RPMI8226 (cell line): ENCODE data around the gene FAAP20.

ENCODE experiments used
- DNase-seq: peaks from one replicate; pipeline ENCODE4 v3.0.0-alpha.2; 2015

Gene FAAP20

DNA sequence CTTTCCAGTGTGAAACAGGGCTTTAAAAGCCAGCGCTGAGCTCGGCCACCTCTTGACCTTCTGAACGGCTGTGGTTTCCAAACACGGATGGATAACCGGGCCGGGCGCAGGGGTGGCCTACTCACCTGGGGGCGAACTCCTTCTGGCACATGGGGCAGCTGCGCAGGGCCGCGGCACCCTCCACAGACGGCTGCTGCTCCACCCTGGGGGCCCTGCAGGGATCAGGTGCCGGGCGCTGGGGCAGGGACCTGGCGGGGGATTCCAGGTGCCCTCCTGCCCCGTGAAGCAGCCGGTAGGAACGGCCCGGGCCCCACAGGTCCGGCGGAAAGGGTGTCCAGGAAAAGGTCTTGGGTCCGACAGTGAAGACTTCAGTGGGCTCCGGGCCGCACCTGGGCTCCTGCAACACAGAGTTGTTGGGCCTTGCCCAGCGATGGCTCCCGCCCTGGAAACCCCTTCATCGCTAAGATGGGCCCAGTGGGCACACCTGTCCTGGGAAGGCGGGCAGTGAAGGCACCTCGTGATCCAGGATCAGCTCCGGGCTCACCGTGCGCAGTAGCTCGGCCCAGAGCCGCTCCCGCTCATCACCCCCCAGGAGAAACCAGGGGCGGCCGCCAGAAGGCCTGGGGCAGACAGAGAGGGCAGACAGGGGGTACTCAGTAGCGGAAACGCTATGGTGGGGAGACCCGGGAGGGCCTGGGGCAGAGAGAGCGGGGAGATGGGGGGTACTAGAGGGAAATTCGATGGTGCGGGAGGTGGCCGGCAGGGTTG lies 874 bp downstream of the FAAP20 start:
- no peak for DNase-seq

DNA sequence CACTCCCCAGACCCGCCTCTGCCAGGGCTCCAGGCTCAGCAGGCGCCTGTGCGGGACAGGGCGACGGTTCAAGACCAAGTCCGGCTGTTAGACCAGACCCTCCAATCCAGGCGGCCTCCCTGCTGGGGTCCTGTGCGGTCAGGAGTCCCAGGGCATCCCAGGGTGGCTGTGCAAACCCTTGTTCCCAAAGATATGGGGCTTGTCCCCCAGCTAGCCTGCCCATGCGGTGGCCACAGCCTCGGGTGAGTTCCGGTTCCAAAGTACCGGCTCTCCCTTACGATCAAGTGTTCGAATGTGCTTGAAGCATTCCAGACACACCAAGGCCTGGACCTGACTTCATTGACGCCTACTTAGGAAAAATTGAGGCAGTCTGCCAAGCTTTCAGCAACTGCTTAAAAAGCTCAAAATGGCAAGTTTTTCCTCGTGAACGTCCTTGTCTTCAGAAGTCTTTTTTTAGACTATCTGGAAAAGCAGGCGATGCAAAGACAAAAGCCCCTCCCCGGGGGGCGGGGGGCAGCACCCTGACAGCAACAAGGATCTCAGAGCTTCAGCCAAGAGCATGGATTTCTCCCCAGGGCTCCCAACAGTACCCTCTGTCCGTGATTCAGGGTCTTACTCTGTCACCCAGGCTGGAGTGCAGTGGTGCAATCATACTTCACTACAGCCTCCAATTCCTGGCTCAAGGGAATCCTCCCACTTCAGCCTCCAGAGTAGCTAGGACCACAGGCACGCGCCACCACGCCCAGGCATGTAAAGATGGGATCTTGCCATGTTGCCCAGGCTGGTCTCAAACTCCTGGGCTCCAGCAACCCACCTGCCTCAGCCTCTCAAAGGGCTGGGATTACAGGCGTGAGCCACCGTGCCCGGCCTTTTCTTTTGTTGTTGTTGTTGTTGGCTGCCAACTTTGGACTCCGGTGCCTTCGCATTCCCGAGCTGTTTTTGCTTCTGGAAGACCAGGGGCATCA lies 2.3 kb downstream of the FAAP20 start:
- DNase-seq = no peak

DNA sequence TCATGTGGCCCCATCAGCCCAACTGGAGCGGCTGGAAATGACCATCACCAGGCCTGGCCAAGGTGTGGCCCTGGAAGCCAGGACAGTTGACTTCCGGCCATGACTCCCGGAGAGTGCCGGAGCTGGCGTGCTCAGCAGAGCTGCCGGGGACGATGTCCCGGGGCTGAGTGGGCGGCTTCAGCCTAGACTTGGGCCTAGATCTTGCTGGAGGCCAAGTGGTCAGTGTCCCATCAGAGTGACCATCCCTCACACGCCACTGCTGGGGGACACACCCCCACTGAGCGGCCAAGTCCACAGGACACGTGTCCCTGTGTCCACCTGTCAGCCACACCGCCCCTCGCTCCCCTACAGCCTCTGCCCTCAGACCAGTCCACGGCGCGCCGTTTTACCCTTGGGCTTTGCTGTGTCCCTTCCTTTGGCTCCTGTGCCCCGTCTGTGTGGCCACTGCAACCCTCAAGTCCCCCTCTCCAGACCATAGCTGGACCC lies 4.0 kb downstream of the FAAP20 start:
- DNase-seq = no peak

DNA sequence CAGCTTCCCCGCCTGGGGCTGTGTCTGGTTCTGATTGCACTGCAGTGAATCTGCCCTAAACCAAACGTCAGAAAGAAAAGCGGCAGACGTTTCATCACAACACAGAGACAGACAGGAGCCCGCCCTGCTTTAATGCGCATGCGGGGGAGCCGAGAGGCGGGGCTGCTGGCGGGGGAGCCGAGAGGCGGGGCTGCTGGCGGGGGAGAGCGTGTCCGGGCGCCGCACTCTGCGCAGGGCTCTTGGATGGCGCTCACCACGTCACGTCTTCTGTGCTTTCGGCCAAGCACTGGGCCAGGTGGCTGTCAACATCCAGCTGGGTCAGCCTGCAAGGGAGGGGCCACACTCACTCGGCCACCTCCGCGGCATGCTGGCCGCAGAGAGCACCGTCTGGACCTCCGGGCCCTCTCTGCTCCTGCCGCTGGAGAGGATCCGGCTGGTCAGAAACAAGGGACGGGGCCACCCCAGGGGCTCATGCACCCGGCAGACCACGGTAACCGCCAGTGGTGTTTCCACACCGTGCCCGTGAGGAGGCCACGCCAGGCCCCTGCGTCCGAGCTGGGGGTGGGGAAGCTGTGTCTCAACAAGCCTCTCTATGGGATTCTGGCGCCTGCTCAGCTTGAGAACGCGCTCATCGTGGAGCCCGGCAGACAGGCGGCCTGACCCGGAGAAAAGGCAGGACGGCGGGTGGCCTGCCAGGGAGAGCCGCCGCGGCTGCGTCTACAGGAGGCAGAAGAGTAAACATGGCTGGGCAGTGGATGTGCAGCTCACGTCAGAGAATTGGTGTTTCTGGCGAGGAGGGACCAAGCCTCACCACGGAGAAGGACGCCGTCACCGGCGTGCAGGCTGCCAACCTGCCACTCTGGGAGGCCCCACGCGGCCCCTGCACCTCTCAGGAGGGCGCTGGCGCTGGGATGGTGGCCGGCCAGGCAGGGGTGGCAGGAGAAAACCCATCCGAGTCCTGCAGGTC lies 4.8 kb downstream of the FAAP20 start:
- no peak for DNase-seq

DNA sequence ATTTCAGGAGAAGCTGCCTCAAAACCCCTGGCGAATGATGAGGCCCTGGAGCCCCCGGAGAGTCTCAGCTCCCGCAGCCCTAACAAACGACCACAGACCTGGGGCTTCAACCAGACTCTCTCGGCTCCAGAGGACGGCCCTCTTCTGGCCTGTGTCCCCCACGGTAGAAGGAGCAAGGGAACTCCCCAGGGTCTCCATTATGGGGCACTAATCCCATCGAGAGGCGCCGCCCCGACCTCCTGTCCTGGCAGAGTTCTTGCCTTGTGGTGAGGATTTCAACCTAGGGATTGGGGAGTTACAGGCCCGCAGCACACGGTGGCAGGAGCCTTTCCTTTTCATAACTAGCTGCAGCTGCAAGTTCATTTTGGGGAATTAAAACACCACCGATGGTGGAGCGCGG lies 6.2 kb downstream of the FAAP20 start:
- no peak for DNase-seq

DNA sequence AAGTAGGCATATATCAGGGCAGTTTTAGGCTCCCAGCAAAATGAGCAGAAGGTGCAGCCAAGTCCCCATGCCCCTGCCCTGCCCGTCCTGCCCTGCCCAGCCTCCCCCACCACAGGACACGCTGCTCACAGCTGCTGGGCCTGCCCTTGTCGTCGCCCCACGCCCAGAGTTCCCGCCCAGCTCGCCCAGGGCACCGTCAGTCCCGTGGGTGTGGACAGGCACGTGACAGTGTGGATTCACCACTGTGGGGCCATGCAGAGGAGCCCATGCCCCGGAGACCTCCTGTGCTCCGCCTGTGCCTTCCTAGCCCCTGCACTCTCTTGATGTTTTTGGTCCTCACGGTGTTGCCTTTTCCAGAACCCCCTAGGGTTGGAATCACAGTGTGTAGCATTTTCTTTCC lies 7.0 kb downstream of the FAAP20 start:
- DNase-seq = no peak

DNA sequence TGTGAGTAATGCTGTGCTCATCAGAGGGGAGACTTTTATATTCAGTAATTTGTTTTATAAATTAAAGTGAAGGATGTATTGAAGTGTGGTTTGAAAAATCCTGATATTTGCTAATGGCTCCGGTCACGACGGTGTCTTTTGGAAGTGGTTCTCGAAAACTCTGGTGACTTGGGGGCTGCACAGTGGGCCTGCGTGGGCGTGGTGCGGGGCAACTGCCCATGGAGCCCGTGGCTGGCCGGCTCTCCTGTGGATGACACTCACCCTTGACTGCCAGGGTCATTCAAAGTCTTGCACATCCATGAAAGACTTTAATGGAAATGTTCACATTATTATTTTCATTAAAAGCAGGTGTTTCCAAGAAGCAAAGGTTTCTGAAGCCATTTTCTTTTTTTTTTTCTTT lies 7.7 kb downstream of the FAAP20 start:
- no peak for DNase-seq

DNA sequence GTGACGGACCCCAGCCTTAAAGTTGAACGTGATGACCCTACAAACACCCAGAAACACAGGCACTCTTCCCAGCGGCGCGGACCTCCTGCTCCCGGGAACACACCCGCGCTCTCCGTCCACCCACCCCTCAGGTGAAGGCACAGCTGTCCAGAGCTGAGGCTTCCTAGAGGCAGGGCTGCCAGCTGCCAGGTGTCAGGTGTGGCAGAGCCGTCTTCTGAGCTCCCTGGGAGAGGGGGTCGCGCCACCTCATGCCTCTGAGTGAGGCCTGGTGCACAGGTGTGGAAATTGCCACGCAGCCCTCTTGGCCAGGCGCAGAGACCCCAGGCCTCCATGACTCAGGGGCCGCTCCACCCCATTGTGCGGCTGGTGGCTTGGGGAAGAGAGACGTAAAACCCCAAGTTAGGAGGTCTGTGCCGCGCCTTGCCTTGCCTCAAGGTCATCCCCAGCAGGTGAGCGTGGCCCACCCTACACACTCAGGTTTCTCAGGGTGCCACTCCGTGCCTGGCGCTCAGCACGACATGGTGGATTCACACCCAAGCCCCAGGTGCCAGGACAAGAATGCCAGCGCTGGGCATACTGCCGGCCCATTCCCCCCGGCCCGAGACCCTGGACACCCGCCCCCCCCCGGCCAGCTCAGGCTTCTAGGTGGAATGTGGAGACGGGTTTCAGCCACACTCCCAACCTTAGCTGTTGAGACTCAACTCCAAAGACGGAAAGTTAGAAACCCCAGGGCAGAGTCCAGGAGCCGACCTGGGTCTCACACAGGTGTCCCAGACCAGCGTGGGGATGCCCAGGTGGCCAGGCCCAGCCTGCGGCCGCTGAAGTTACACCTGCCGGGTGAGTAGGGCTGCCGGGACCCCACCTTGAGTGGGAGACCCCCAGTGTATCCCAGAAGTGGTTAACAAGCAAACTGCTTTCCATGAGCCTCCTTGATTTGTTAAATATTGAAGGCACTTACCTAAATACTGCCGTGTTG lies 8.4 kb downstream of the FAAP20 start:
- DNase-seq = no peak

DNA sequence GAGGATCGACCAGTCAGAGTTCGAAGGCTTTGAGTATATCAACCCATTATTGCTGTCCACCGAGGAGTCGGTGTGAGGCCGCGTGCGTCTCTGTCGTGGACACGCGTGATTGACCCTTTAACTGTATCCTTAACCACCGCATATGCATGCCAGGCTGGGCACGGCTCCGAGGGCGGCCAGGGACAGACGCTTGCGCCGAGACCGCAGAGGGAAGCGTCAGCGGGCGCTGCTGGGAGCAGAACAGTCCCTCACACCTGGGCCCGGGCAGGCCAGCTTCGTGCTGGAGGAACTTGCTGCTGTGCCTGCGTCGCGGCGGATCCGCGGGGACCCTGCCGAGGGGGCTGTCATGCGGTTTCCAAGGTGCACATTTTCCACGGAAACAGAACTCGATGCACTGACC lies 9.6 kb downstream of the FAAP20 start:
- DNase-seq = no peak

DNA sequence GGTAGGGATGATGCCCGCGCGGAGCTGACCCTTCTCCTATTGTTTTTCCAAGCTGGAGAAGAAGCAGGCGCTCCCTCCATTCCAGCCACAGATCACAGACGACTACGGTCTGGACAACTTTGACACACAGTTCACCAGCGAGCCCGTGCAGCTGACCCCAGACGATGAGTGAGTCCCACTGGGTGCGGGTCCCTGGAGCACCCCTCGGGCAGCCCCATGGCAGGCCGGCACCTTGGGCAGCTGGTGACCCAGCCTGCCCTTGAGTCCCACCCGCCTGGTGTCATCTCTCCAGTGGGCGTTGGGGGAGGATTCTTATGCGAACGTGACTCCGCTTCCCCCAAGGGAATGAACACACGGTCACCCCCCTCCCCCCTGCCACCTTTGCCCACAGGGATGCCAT lies 10.0 kb downstream of the FAAP20 start:
- no peak for DNase-seq

DNA sequence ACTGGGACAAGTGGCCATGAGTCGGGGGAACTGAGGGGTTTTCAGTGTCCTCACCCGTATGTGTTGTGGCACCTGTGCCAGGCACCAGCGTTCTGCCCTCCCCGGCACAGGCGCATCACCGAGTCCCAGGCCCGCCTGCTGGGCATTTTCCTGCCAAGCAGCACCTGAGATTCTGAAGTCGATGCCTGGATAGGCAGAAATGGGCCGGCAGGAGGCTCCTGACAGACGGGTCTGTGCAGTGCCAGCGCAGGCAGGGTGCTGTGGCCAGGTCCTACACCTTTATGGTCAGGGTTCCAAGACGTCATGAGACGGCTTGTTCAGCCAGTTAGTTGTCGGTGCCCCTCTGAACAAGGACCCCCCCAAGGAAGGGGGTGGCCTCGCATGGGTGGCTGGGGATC lies 10.6 kb downstream of the FAAP20 start:
- no peak for DNase-seq

DNA sequence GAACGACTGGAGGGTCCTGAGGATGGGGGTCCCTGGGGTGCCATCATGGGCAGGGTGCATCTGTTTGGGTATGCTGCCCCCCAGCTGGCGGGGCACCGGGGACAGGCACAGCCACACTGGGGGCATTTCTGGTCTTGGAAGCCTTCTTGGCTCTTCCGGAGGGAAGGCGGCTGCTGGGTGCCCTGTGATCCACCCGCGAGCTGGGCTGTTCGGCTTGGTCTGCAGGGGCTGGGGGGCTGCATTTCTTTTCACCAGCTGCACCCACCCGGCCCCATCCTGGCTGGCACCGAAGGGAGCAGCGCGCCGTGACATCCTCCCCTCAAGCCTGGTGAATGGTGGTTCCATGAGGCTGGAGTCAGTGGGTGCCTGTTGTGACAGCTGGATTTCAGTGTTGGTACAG lies 12.2 kb downstream of the FAAP20 start:
- no peak for DNase-seq

DNA sequence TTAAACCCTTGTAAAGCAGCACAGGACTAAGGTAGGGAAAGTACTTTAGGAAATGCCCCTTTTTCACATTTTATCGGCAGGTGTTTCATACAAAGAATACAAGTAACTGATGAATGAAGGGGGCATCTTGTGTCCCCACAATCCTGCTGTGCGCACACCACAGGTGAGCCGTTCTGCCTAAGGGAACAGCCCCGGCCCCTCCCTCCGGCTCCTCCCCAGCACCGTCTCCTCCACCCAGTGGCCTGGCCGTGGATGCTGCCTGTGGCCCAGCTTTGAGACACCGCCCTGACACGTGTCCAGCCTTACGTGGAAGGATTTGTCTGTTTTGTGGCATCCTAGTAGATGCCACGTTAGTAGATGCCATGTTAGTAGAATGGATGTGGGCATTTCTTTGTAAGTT lies 12.8 kb downstream of the FAAP20 start:
- no peak for DNase-seq

DNA sequence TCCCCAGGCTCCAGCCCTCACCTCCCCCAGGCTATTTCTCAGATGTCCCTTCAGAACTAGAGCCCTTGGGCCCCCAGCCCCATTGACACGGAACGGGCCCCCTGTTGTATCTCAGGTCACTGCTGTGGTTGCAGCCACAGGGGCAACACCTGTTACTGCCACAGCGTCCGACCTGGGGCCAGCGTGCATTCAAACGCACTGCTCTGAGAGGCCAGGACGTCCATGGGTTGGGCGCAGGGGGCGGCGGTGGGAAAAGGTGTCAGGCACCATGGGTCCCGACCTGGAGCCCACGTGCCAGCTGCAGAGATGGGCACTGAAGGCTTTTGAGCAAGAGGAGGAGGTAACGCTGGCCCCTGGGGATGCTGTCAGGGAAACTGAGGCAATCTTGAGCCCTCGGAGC lies 13.3 kb downstream of the FAAP20 start:
- DNase-seq = no peak

DNA sequence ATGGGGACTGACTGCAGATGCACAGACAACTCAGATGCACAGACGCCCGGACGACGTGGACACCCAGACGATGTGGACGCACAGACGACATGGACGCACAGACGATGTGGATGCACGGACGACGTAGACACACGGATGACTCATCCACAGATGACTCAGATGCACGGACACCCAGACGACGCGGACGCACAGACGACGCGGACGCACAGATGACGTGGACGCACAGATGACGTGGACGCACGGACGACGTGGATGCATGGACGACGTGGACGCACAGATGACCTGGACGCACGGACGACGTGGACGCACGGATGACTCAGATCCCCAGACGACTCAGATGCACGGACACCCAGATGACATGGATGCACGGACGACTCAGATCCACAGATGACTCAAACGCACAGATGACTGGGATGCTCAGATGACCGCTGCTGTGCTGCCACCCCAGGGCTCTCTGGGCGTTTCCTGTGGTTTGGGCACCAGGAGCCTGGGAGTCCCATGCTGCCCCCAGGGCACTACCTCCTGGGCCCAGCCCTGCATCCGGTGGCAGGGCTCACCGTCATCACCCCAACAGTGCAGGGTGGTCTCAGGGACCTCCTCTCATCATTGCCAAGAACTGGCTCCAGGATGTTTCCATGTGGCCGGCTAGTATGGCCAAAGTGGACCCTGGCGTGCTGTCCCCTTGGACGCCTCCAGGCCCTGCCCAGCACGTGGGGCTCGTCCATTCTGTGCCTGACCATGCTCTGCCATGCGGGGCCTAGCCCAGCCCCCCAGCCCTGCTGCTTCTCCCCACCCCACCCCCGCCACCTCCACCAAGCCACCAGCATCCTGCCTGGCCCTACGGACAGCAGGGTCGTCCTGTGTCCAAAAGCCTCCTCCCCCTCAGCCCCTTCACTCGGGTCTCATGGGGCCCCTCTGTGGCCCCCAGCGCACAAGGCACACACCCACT lies 14.0 kb downstream of the FAAP20 start:
- DNase-seq = no peak

DNA sequence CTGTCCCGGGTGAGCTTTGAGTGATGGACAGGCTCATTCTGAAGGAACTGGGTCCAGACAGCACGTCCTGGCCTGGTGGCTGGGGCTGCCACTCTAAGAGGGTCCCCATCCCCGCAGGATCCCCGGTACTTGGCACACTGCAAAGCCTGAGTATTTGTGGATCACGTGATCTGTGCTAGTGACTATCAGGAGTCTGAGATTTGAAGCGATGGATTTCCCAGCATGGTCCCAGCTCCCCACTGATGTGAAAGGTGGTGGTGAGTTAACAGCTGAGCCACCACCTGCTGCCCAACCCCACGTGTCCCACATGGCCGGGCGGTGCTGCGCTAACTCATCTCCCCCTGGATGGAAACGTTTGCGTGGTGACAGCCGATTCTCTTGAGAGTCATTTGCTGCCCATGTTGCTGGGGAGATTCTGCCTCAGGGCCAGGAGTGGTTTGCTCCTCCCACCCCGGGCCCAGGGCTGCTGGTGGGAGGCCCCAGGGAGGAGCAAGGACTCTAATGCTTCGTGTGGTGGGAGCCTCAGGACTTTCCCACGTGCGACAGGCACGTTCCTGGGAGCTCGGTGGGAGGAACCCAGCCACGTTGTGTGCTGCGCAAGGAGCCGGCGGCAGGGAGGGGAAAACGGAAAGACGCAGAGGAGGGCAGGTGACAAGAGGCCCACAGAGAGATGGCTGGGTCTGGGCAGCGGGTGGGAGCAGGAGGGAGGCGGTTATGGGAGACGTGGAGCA lies 15.1 kb downstream of the FAAP20 start:
- no peak for DNase-seq

DNA sequence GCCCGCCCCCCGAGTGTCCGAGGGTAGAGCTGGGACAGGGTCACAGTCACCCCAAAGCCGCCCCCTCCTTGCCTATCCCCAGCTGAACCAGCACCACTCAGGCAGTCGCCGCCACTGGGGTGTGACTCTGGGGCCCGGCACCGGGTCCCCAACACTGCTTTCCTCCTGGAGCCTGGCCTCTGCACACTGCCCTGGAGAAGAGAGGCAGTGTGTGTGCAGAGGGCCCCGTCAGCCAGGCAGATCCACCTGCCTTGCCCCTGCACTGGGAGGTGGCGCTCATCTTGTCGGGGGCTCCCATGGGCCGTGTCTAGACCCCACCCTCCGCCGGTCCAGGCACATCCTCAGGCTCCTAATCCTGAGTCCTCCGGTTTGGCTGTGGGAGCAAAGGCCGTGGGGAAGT lies 15.7 kb downstream of the FAAP20 start:
- no peak for DNase-seq

DNA sequence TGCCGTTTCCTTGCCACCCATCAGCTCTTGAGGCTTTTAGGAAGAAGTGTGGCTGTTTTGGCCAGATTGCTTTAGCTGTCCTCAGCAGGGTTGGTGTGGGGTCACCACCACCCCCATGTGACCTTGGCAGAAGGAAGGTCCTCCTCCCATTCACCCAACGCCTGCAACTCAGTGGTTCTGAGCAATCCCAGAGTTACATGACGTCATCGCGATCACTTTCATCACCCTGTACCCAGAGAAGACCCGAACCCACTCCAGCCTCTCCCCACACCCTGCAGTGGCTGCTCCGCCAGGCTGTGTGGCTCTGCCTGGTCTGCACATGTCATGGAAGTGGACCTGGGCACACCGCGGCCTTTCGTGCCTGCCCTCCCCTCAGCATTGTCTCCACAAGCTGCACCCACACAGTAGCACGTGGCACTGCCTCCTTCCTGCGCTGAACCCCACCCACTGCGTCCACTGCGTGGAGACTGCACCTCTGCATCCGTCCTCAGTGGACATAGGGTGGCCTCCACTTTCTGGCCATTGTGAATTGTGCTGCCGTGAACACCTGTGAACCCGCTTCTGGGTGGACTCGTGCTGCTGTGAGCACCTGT lies 16.5 kb downstream of the FAAP20 start:
- DNase-seq = no peak

DNA sequence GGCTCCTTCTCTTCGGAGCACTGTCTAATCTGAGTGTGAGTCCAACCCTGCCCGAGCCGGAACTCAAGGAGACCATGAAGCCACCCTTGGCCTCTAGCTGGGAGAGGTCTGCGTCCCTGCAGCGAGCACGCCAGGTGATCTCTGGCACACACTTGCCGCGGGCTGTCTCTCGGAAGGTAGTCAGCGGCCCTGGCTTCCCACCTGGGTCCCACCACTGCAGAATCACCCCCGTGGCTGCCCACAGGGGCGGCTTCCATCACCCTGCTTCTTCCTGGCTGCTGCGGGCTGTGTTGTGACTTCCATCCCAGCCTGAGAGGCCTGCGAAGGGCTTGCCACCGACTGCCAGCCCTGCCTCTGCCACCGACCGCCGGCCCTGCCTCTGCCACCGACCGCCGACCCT lies 17.0 kb downstream of the FAAP20 start:
- no peak for DNase-seq
